SK-N-SH treated with all-trans-retinoic acid at 6 μM for 48 hours (cell line): ENCODE measurements around the gene USP22.

Source experiments
- ATAC-seq: fragments of 200-7000 bp; cut with Tn5 transposase; 3 replicates; pipeline ENCODE4 v1.9.1; 2020; ENCODE audit warnings: mild to moderate bottlenecking, moderate library complexity
- BACH2 ChIP-seq: fragments of 250-450 bp; sonication (Bioruptor Pico); IDR thresholded peaks from 2 replicates; pipeline ENCODE4 v1.9.0; 2021; ENCODE audit warnings: mild to moderate bottlenecking, borderline replicate concordance
- CSDC2 ChIP-seq: fragments of 250-450 bp; sonication (Bioruptor Pico); IDR thresholded peaks from 2 replicates; pipeline ENCODE4 v1.5.0; 2020; ENCODE audit warnings: mild to moderate bottlenecking, moderate library complexity
- ESRRG ChIP-seq: fragments of 250-450 bp; sonication (Bioruptor Pico); IDR thresholded peaks from 2 replicates; pipeline ENCODE4 v1.6.1; 2021; ENCODE audit warnings: mild to moderate bottlenecking
- ISL1 ChIP-seq: fragments of 250-450 bp; sonication (Bioruptor Pico); IDR thresholded peaks from 2 replicates; pipeline ENCODE4 v2.1.2; 2022; ENCODE audit warnings: mild to moderate bottlenecking, moderate library complexity
- OSR1 ChIP-seq: fragments of 250-450 bp; sonication (Bioruptor Pico); IDR thresholded peaks from 2 replicates; pipeline ENCODE4 v1.8.0; 2022; ENCODE audit warnings: moderate library complexity, mild to moderate bottlenecking, inconsistent platforms
- RARB ChIP-seq: fragments of 250-450 bp; sonication (Bioruptor Pico); IDR thresholded peaks from 2 replicates; pipeline ENCODE4 v1.8.0; 2021; ENCODE audit warnings: mild to moderate bottlenecking, moderate library complexity
- TCF4 ChIP-seq: fragments of 250-450 bp; sonication (Bioruptor Pico); IDR thresholded peaks from 2 replicates; pipeline ENCODE4 v1.8.0; 2021; ENCODE audit warnings: mild to moderate bottlenecking, moderate library complexity, borderline replicate concordance
- TOX ChIP-seq: fragments of 250-450 bp; sonication (Bioruptor Pico); IDR thresholded peaks from 2 replicates; pipeline ENCODE4 v1.8.0; 2021; ENCODE audit warnings: mild to moderate bottlenecking, moderate library complexity, borderline replicate concordance
- ZC3H10 ChIP-seq: fragments of 250-450 bp; sonication (Bioruptor Pico); IDR thresholded peaks from 2 replicates; pipeline ENCODE4 v1.5.1; 2021; ENCODE audit warnings: mild to moderate bottlenecking, moderate library complexity
- ZFP30 ChIP-seq: fragments of 450-650 bp; formaldehyde crosslinking; IDR thresholded peaks from 2 replicates; pipeline ENCODE4 v1.5.0; 2022; ENCODE audit warnings: mild to moderate bottlenecking, moderate library complexity
- ZNF70 ChIP-seq: fragments of 450-650 bp; formaldehyde crosslinking; IDR thresholded peaks from 2 replicates; pipeline ENCODE4 v1.5.0; 2020; ENCODE audit warnings: mild to moderate bottlenecking, moderate library complexity
- TF ChIP-seq, protein P1 (sequence below): fragments of 250-450 bp; sonication (Bioruptor Pico); IDR thresholded peaks from 2 replicates; pipeline ENCODE4 v1.8.0; 2020; ENCODE audit warnings: mild to moderate bottlenecking, moderate library complexity, borderline replicate concordance
- TF ChIP-seq, protein P2 (sequence below): fragments of 250-450 bp; sonication (Bioruptor Pico); IDR thresholded peaks from 2 replicates; pipeline ENCODE4 v1.5.0; 2020; ENCODE audit warnings: mild to moderate bottlenecking, moderate library complexity
- TF ChIP-seq, protein P3 (sequence below): fragments of 250-450 bp; sonication (Bioruptor Pico); IDR thresholded peaks from 2 replicates; pipeline ENCODE4 v1.5.1; 2020; ENCODE audit warnings: low read depth, mild to moderate bottlenecking, moderate library complexity
- TF ChIP-seq, protein P4 (sequence below): fragments of 250-450 bp; sonication (Bioruptor Pico); IDR thresholded peaks from 2 replicates; pipeline ENCODE4 v1.5.1; 2021; ENCODE audit warnings: mild to moderate bottlenecking, moderate library complexity
- TF ChIP-seq, protein P5 (sequence below): fragments of 250-450 bp; sonication (Bioruptor Pico); IDR thresholded peaks from 2 replicates; pipeline ENCODE4 v1.8.0; 2021; ENCODE audit warnings: low read depth, mild to moderate bottlenecking, moderate library complexity, borderline replicate concordance

USP22 gene

DNA sequence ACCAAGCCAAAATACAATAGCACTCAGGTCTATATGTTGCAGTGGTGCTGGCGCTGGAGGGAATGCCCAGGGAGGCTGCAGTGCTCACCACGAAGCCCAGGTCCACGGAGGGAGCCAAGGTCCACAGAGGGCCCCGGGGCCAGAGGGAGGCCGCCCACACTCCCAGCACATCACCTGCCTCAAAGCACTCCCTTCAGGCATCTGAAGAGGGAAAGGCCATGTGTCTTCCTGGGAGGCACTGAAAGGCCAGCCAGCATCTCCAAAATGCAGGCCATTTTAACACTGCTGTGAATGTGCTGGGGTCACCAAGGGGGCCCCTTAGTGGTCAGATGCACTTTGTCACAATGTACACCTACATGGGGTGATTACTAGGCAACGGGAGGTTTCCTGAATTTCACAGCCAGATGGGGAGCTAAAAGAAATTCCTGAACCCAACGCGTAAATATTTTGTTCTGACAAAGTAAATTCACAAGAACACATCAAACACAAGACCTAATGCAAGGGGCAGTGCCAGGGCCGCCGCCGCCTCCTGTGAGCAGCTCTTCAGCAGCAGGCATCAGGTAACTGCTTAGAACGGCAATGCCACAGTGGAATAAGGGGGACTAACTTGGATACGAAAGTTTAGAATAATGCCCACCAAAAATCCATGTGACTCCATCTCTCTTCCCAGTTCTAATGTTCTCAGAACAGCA, 42.8 kb downstream of the USP22 start (continued):
- no peak for TF ChIP-seq ZNF70

DNA sequence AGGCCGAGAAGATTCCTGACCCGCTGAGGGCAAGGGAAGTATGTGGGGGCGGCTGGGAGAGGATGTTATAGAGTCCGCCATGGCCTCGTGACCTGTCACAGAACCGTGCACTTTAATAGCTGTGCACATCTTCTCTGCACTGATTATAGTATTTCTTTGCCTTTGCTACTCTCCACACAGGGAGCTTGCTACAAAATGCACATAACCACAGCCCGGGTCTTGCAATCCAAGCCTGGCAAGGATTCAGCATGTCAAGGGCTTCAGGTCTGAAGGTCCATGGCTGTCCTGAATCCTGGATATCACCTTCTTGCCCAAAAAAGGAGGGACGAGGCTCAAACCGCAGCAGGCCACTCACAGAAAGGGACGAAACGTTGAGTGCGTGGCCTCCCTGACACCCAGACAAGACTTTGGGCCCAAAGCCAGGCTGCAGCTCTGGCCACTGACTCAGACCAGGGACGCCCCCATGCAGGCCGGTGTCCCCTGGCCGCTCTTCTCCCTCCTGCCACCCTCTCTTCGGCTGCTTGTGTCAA, 43.7 kb downstream of the USP22 start:
- TF ChIP-seq TOX (CRISPR knock-in tag) (no peak), TCF4 (CRISPR knock-in tag) (no peak), ZC3H10 (CRISPR knock-in tag) (no peak), RARB (no peak), BACH2 (CRISPR knock-in tag) (no peak), ESRRG (no peak), CSDC2 (CRISPR knock-in tag) (no peak)
- TF ChIP-seq, protein P1, sequence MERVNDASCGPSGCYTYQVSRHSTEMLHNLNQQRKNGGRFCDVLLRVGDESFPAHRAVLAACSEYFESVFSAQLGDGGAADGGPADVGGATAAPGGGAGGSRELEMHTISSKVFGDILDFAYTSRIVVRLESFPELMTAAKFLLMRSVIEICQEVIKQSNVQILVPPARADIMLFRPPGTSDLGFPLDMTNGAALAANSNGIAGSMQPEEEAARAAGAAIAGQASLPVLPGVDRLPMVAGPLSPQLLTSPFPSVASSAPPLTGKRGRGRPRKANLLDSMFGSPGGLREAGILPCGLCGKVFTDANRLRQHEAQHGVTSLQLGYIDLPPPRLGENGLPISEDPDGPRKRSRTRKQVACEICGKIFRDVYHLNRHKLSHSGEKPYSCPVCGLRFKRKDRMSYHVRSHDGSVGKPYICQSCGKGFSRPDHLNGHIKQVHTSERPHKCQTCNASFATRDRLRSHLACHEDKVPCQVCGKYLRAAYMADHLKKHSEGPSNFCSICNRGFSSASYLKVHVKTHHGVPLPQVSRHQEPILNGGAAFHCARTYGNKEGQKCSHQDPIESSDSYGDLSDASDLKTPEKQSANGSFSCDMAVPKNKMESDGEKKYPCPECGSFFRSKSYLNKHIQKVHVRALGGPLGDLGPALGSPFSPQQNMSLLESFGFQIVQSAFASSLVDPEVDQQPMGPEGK: no peak
- TF ChIP-seq, protein P2, sequence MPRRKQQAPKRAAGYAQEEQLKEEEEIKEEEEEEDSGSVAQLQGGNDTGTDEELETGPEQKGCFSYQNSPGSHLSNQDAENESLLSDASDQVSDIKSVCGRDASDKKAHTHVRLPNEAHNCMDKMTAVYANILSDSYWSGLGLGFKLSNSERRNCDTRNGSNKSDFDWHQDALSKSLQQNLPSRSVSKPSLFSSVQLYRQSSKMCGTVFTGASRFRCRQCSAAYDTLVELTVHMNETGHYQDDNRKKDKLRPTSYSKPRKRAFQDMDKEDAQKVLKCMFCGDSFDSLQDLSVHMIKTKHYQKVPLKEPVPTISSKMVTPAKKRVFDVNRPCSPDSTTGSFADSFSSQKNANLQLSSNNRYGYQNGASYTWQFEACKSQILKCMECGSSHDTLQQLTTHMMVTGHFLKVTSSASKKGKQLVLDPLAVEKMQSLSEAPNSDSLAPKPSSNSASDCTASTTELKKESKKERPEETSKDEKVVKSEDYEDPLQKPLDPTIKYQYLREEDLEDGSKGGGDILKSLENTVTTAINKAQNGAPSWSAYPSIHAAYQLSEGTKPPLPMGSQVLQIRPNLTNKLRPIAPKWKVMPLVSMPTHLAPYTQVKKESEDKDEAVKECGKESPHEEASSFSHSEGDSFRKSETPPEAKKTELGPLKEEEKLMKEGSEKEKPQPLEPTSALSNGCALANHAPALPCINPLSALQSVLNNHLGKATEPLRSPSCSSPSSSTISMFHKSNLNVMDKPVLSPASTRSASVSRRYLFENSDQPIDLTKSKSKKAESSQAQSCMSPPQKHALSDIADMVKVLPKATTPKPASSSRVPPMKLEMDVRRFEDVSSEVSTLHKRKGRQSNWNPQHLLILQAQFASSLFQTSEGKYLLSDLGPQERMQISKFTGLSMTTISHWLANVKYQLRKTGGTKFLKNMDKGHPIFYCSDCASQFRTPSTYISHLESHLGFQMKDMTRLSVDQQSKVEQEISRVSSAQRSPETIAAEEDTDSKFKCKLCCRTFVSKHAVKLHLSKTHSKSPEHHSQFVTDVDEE (CRISPR knock-in tag): no peak
- TF ChIP-seq, protein P3, sequence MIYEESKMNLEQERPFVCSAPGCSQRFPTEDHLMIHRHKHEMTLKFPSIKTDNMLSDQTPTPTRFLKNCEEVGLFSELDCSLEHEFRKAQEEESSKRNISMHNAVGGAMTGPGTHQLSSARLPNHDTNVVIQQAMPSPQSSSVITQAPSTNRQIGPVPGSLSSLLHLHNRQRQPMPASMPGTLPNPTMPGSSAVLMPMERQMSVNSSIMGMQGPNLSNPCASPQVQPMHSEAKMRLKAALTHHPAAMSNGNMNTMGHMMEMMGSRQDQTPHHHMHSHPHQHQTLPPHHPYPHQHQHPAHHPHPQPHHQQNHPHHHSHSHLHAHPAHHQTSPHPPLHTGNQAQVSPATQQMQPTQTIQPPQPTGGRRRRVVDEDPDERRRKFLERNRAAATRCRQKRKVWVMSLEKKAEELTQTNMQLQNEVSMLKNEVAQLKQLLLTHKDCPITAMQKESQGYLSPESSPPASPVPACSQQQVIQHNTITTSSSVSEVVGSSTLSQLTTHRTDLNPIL (CRISPR knock-in tag): no peak
- TF ChIP-seq, all 23 proteins: peak for 0

DNA sequence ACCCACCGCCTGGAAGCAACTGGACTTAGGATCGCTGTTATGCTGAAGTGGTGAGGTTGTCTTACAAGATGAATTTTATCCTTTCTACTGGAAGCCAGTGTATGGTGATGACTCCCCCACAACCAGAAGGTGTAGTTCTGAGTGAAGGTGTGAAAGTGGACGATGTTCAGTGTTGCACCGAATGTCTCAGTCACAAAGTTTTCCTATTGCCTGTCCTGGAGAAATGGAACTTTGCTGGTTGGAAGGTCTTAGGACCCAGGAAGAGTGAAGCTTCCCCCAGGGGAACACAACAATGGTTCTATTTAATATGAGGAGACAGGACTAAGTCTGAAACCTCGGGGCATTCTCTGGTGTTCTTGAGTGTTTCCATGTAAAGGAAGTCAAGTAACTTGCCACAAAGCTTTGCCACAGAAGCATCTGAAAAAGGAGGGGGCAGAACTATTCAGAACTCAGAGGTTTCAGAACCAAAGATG, 44.2 kb downstream of the USP22 start:
- no peak for ATAC-seq
- TF ChIP-seq, protein P3 (CRISPR knock-in tag): 0 out of 2 replicates have a peak, but pooled peaks have one; percentile 9
- no peak for TF ChIP-seq CSDC2 (CRISPR knock-in tag)

More for the DNA sequence above, 43.7 kb downstream of the USP22 start:
- no peak for ATAC-seq

DNA sequence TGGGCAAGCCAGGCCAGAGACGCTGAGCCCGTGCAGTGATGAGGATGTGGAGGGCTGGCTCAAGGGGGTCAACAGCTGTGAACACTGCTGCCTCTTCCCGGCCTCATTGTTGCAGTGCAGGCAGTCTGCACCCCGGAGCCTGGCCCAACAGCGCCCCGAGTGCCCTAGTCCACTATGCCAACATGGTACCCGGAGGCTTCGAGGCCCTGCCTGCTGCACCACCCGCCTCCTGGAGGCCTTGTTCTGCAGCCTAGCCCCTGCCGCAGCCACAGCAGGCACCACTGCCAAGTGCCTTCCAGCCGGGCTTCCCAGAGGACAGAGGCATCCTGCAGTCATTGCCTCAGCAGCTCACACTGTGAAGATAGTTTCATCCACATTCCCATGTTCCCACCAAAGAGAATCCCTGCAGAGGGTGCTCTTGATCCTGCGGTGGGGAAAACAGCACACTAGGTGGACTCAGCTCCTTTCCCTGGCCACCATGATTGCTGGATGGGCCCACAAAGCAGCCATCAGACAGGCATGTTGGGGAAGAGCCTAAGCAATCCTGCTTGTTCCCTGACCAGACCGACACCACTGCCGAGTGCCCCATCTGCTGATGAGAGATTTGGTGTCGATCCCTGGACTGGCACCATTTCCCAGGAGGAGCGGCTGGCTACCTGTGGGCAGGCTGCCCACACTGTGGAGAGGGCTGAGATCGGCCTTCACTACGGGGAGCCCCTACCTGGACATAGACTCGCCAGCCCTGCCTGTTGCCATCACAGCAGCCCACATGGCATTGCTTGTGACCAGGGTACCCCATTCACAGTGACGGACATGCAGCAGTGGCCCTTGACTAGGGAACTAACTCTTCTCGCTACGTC, 44.9 kb downstream of the USP22 start:
- peak; percentile 13 for ATAC-seq

More for the DNA sequence above, 44.9 kb downstream of the USP22 start:
- no peak for TF ChIP-seq RARB
- no peak for TF ChIP-seq ISL1 (CRISPR knock-in tag)
- TF ChIP-seq, protein P1: no peak
- no peak for TF ChIP-seq ZFP30 (CRISPR knock-in tag)
- TF ChIP-seq, protein P4, sequence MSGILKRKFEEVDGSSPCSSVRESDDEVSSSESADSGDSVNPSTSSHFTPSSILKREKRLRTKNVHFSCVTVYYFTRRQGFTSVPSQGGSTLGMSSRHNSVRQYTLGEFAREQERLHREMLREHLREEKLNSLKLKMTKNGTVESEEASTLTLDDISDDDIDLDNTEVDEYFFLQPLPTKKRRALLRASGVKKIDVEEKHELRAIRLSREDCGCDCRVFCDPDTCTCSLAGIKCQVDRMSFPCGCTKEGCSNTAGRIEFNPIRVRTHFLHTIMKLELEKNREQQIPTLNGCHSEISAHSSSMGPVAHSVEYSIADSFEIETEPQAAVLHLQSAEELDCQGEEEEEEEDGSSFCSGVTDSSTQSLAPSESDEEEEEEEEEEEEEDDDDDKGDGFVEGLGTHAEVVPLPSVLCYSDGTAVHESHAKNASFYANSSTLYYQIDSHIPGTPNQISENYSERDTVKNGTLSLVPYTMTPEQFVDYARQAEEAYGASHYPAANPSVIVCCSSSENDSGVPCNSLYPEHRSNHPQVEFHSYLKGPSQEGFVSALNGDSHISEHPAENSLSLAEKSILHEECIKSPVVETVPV (CRISPR knock-in tag): no peak
- TF ChIP-seq, protein P3 (CRISPR knock-in tag): no peak; the same call in 1 of the 2 replicates
- TF ChIP-seq, protein P5, sequence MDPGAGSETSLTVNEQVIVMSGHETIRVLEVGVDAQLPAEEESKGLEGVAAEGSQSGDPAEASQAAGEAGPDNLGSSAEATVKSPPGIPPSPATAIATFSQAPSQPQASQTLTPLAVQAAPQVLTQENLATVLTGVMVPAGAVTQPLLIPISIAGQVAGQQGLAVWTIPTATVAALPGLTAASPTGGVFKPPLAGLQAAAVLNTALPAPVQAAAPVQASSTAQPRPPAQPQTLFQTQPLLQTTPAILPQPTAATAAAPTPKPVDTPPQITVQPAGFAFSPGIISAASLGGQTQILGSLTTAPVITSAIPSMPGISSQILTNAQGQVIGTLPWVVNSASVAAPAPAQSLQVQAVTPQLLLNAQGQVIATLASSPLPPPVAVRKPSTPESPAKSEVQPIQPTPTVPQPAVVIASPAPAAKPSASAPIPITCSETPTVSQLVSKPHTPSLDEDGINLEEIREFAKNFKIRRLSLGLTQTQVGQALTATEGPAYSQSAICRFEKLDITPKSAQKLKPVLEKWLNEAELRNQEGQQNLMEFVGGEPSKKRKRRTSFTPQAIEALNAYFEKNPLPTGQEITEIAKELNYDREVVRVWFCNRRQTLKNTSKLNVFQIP (CRISPR knock-in tag): no peak
- no peak for TF ChIP-seq OSR1 (CRISPR knock-in tag)
